ENCODE results near the gene CHST13.

CHST13 gene

GRCh38 chr3:126509597-126510307 lies 14.2 kb upstream of the CHST13 start:
- DNase-seq, result no peak
- TF ChIP-seq POLR2A (IDR thresholded peaks at IDR 0.05; ENCODE audit: low read length) (no peak), GATA1 (IDR thresholded peaks at IDR 0.05; ENCODE audit: low read depth, low read length) (no peak)

- DNase-seq, result no peak
- TF ChIP-seq GATA1 (IDR thresholded peaks at IDR 0.05; ENCODE audit: low read depth, low read length), result no peak
- no peak for TF ChIP-seq POLR2A (IDR thresholded peaks at IDR 0.05; ENCODE audit: low read length)
Observed at GRCh38 chr3:126510308-126510910, 13.5 kb upstream of the CHST13 start.

GRCh38 chr3:126511291-126511690 lies 12.7 kb upstream of the CHST13 start:
- no peak for TF ChIP-seq GATA1 (IDR thresholded peaks at IDR 0.05; ENCODE audit: low read depth, low read length)
- no peak for TF ChIP-seq POLR2A (IDR thresholded peaks at IDR 0.05; ENCODE audit: low read length)
- no peak for DNase-seq

- TF ChIP-seq POLR2A (IDR thresholded peaks at IDR 0.05; ENCODE audit: low read length) (no peak), GATA1 (IDR thresholded peaks at IDR 0.05; ENCODE audit: low read depth, low read length) (no peak)
- no peak for DNase-seq
Observed at GRCh38 chr3:126512026-126512425, 11.9 kb upstream of the CHST13 start.

GRCh38 chr3:126512916-126513650 lies 10.9 kb upstream of the CHST13 start:
- TF ChIP-seq GATA1 (IDR thresholded peaks at IDR 0.05; ENCODE audit: low read depth, low read length), result no peak
- TF ChIP-seq POLR2A (IDR thresholded peaks at IDR 0.05; ENCODE audit: low read length), result no peak
- DNase-seq, result no peak

- DNase-seq, result no peak
- TF ChIP-seq GATA1 (IDR thresholded peaks at IDR 0.05; ENCODE audit: low read depth, low read length) (no peak), POLR2A (IDR thresholded peaks at IDR 0.05; ENCODE audit: low read length) (no peak)
Observed at GRCh38 chr3:126514161-126514560, 9.8 kb upstream of the CHST13 start.

- TF ChIP-seq GATA1 (IDR thresholded peaks at IDR 0.05; ENCODE audit: low read depth, low read length) (no peak), POLR2A (IDR thresholded peaks at IDR 0.05; ENCODE audit: low read length) (no peak)
- DNase-seq, result no peak
Observed at GRCh38 chr3:126515066-126515706, 8.8 kb upstream of the CHST13 start.

GRCh38 chr3:126516152-126516935 lies 7.6 kb upstream of the CHST13 start:
- DNase-seq, result no peak
- TF ChIP-seq POLR2A (IDR thresholded peaks at IDR 0.05; ENCODE audit: low read length), result no peak
- TF ChIP-seq GATA1 (IDR thresholded peaks at IDR 0.05; ENCODE audit: low read depth, low read length), result no peak

GRCh38 chr3:126516936-126517290 lies 7.0 kb upstream of the CHST13 start:
- no peak for TF ChIP-seq GATA1 (IDR thresholded peaks at IDR 0.05; ENCODE audit: low read depth, low read length)
- no peak for TF ChIP-seq POLR2A (IDR thresholded peaks at IDR 0.05; ENCODE audit: low read length)
- no peak for DNase-seq

GRCh38 chr3:126517291-126517951 lies 6.5 kb upstream of the CHST13 start, which contains the start of gene UROC1:
UROC1 (minus strand) TSS chr3:126517773; CDS start chr3:126517719, 54 bp downstream.
- TF ChIP-seq GATA1 (IDR thresholded peaks at IDR 0.05; ENCODE audit: low read depth, low read length) (no peak), POLR2A (IDR thresholded peaks at IDR 0.05; ENCODE audit: low read length) (no peak)
- DNase-seq, result no peak

- no peak for TF ChIP-seq POLR2A (IDR thresholded peaks at IDR 0.05; ENCODE audit: low read length)
- no peak for TF ChIP-seq GATA1 (IDR thresholded peaks at IDR 0.05; ENCODE audit: low read depth, low read length)
- DNase-seq, result no peak
Observed at GRCh38 chr3:126517986-126518778, 5.8 kb upstream of the CHST13 start.

- DNase-seq, result no peak
- TF ChIP-seq POLR2A (IDR thresholded peaks at IDR 0.05; ENCODE audit: low read length) (no peak), GATA1 (IDR thresholded peaks at IDR 0.05; ENCODE audit: low read depth, low read length) (no peak)
Observed at GRCh38 chr3:126518779-126519177, 5.2 kb upstream of the CHST13 start.
